Pancreas (tissue), 10 donors: ENCODE results near the gene DNAH6. TPM values are rescaled to one million over a fixed set of nuclear protein-coding genes. Genes with fewer than 3 reads are reported as not detected.

Experiments used
- ATAC-seq, 4 donors: fragments of 200-7000 bp; cut with Tn5 transposase; one replicate each; pipeline versions ENCODE4 v1.8.0 to v1.9.1; 2020; ENCODE audit warnings: mild to moderate bottlenecking in 4 of 4, moderate library complexity in 4 of 4
- DNase-seq, 6 donors: peaks; one replicate each; pipeline ENCODE4 v3.0.0-alpha.2; 2020
- FAIRE-seq: peaks from 2 replicates; lab custom pipeline; 2012; peaks lifted over from hg19 to GRCh38; lab: Jason Lieb, UNC
- H3K27ac ChIP-seq, 4 donors: fragments of 200-600 bp; sonication (generic); 1 replicate in 3 of 4; 2 replicates in 1 of 4; pipeline versions ENCODE4 v1.5.0 to v1.8.0; 2020
- H3K27me3 ChIP-seq, 4 donors: fragments of 200-600 bp; one replicate each; pipeline ENCODE4 v1.8.0; 2021
- H3K36me3 ChIP-seq, 3 donors: fragments of 200-600 bp; sonication (generic) in 1 of 3; one replicate each; pipeline versions ENCODE4 v1.5.0 to v1.8.0; 2020 to 2021
- H3K4me1 ChIP-seq, 3 donors: fragments of 200-600 bp; one replicate each; pipeline ENCODE4 v1.8.0; 2021
- H3K4me3 ChIP-seq, 4 donors: fragments of 200-600 bp; sonication (generic) in 2 of 4; one replicate each; pipeline versions ENCODE4 v1.5.0 to v1.8.0; 2020 to 2021
- H3K9me3 ChIP-seq, 4 donors: fragments of 200-600 bp; one replicate each; pipeline ENCODE4 v1.8.0; 2021
- WGBS, 2 donors: extraction: QIAGEN DNeasy Blood & Tissue Kit; methylation state at CpG; one replicate each; pipeline ENCODE4 v1.1.7; 2013; 5-methylcytosine and 5-hydroxymethylcytosine counted together
- intact Hi-C, 3 donors: fragments of 100-400 bp; cut with DNase I; formaldehyde crosslinking; loops; one replicate each; pipeline versions ENCODE4 v1.11.1 to v1.14.2; 2022
- polyA plus RNA-seq, 2 donors: library from polyadenylated mRNA; stranded (reverse); fragments of 200-250 nt; gene quantifications; one replicate each; pipeline ENCODE4 v1.2.3, GENCODE V29; 2013
- total RNA-seq, 6 donors: library from RNA; stranded (reverse); fragmentation: NEBNext Ultra II Directional in 4 of 6; extraction: Animal tissue kit (Norgen Biotek cat#: 25700) in 4 of 6; gene quantifications; one replicate each; pipeline versions ENCODE4 v1.2.1 to v1.2.4, GENCODE V29; 2021 to 2023
- TF ChIP-seq, protein P1 (sequence below), 4 donors: fragments of 200-600 bp; sonication (generic) in 3 of 4; IDR thresholded peaks; one replicate each; pipeline versions ENCODE4 v1.5.0 to v1.8.0; 2021; ENCODE audit warnings: antibody characterized with exemption in 4 of 4
- donor health status: healthy with polysubstance abuse.
- donor health status: DM: no; HTN: no; CAD: no; lungs with moderate emphysema.
- donor health status: DM: no; HTN: no; CAD: no.
- donor health status: control.
- donor health status: control.
- donor health status: Bipolar disorder and iron deficiency.
- donor health status: DM: yes; HTN: yes; CAD: no.
- donor health status: DM: no; HTN: no; CAD: no.
- donor health status: DM: no; HTN: no; CAD: no.
- donor health status: DM: yes; HTN: yes; CAD: no.

DNAH6 gene
- total and polyA plus RNA-seq, 8 donors: 0.19 to 1.6 (median 0.81) TPM

DNA sequence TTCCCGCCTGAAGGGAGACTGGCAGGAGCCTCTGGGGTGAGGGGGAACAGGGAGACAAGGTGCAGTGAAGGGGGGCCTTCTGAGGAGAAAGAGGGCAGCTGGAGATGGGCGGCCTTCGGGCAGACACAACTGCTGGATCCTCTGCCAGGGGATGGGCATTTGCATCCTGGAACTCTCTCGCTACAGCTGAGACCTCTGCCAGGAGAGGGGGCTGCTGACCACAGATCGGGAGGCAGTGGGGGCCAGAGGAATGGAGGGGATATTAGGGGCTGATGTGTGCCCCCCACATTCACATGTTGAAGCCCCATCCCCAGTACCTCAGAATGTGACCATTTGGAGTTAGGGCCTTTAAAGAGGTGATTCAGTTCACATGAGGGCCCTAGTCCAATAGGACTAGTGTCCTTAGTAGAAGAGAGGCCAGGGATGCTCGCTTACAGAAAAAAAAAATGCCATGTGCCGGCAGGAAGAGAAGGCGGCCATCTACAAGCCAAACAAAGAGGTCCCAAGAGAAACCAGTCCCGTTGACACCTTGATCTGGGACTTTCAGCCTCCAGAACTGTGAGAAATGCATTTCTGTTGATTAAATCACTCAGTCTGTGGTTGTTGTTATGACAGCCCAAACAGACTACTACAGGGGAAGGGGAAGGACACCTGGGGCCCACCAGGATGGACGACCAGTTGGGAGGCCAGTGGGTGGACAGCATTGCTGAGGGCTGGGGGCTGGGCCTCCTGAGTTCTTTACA, 314.6 kb downstream of the DNAH6 start:
- TF ChIP-seq, protein P1, sequence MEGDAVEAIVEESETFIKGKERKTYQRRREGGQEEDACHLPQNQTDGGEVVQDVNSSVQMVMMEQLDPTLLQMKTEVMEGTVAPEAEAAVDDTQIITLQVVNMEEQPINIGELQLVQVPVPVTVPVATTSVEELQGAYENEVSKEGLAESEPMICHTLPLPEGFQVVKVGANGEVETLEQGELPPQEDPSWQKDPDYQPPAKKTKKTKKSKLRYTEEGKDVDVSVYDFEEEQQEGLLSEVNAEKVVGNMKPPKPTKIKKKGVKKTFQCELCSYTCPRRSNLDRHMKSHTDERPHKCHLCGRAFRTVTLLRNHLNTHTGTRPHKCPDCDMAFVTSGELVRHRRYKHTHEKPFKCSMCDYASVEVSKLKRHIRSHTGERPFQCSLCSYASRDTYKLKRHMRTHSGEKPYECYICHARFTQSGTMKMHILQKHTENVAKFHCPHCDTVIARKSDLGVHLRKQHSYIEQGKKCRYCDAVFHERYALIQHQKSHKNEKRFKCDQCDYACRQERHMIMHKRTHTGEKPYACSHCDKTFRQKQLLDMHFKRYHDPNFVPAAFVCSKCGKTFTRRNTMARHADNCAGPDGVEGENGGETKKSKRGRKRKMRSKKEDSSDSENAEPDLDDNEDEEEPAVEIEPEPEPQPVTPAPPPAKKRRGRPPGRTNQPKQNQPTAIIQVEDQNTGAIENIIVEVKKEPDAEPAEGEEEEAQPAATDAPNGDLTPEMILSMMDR (IDR thresholded peaks at IDR 0.05): no peak
- no peaks in the 10 kb centered on the region for H3K27me3 ChIP-seq
- FAIRE-seq (no peak), ATAC-seq (no peak), DNase-seq (no peak)
- no peak overlapping the region for H3K27ac ChIP-seq
- no peaks in the 10 kb centered on the region for H3K9me3 ChIP-seq
- H3K4me1 ChIP-seq: no peaks in the 10 kb centered on the region
- intact Hi-C loops: no loop called here
- no peaks in the 10 kb centered on the region for H3K36me3 ChIP-seq
- 79 to 87% methylated on average over 10 of the region's 10 CpGs for WGBS, 2 donors
- H3K4me3 ChIP-seq: no peak overlapping the region

DNA sequence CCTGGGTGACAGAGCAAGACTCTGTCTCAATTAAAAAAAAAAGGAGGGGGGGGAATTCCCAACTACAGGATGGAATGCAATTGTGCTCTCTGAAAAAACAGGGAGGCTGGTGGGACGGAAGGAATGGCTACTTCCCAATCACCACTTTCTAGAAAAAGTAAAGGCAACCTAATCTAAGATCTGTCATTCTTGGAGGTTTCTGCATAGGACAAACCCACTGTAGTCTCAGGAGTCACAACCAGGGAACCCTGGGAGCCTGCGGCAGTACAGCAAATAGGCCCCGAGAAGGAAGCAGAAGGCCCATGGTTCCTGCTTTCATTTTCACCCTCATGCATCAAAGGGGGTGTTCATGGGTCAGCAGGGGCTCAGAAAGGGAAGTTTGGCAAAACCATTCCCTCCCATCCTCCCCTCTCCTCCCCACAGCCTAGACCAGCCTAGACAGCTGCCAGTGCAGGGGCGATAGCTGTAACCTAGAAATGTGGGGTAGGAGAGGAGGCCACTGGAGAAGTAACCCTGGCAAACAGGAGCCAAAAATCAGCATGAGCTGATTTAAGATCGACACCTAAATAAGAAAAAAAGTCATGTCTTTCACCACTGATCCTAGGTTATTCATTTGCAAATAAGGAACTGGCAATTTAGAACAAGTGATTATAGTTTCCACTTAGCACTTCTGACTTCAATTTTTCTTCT, 316.6 kb downstream of the DNAH6 start:
- H3K9me3 ChIP-seq: no peaks in the 10 kb centered on the region
- FAIRE-seq (no peak), DNase-seq (peak in 1 of 6 donors; percentile 40), ATAC-seq (peak in 2 of 4 donors; percentile 71 to 85)
- no peak overlapping the region for H3K4me3 ChIP-seq
- WGBS, 2 donors: 63 to 64% methylated on average over 5 of the region's 5 CpGs
- TF ChIP-seq, protein P1 (IDR thresholded peaks at IDR 0.05): no peak
- no peaks in the 10 kb centered on the region for H3K4me1 ChIP-seq
- no peaks in the 10 kb centered on the region for H3K36me3 ChIP-seq
- no peaks in the 10 kb centered on the region for H3K27me3 ChIP-seq
- peak overlapping the region in 2 of 4 donors; percentile 14 to 33 for H3K27ac ChIP-seq
- intact Hi-C loops: no loop called here

DNA sequence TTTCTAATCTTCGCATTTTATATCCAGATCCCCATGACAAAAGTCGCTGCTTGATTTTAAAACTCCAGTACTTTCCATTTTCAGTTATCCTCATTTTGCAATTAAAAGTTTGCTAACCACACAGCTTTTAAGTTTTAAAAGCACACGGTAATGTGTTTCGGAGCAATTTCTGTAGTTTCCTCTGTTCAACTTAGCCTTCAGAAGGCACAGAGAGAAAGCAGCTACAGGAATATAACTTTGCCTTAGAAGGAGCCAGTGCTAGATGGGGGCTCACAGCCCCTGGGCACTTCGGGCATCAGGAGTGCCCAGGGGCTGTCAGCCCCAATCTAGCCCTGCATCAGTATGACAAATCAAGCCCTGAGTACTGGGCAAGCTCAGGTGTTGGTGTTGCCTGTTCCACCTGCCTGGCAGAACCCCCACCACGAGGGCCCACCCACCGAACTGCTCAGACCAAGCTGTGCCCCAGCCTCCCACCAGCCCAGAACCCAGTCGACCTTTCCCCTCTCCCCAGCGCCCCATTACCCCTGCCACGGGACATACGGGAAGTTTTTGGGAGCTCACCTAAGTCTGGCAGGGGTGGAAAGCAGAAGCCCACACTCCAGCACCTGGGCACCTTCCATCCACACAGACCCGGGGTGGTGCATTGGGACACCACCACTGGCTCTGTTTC, 317.3 kb downstream of the DNAH6 start:
- Histone ChIP-seq H3K4me3 (no peak overlapping the region), H3K27me3 (no peaks in the 10 kb centered on the region), H3K9me3 (no peaks in the 10 kb centered on the region), H3K27ac (peak overlapping the region in 1 of 4 donors; percentile 33), H3K4me1 (no peaks in the 10 kb centered on the region), H3K36me3 (no peaks in the 10 kb centered on the region)
- no peak for ATAC-seq
- 75 to 78% methylated on average over 12 of the region's 12 CpGs for WGBS, 2 donors
- no peak for DNase-seq
- FAIRE-seq: no peak
- intact Hi-C loops: no loop called here
- TF ChIP-seq, protein P1 (IDR thresholded peaks at IDR 0.05): no peak

DNA sequence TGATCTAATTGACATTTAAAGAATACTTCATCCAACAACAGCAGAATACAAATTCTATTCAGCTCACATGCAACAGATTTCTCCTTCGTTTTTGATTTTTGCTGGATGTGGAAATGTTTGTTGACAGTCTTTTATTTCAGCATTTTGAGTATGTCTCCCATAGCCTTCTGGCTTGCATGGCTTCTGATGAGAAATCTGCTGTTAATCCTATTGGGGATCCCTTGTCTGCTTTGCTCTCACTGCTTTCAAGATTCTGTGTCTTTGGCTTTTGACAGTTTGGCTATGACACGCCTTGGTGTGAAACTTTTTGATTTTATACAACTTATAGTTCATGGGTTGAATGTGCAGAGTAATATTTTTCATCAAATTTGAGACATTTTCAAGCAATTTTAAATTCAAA, 319.9 kb downstream of the DNAH6 start:
- intact Hi-C loops: no loop called here
- no peak overlapping the region for H3K27ac ChIP-seq

More for the DNA sequence above, 319.9 kb downstream of the DNAH6 start:
- FAIRE-seq: no peak
- TF ChIP-seq, protein P1 (IDR thresholded peaks at IDR 0.05): no peak
- no peak for ATAC-seq
- no peaks in the 10 kb centered on the region for H3K27me3 ChIP-seq
- no peak for DNase-seq
- H3K4me1 ChIP-seq: no peaks in the 10 kb centered on the region
- H3K4me3 ChIP-seq: no peak overlapping the region
- no peaks in the 10 kb centered on the region for H3K36me3 ChIP-seq
- WGBS, 2 donors: 49 to 74% methylated on average over 2 of the region's 2 CpGs
- H3K9me3 ChIP-seq: no peaks in the 10 kb centered on the region
